ENCODE results near the gene ATP4B. TPM values are rescaled to one million over a fixed set of nuclear protein-coding genes. Genes with fewer than 3 reads are reported as not detected.

ATP4B gene
- total and polyA plus RNA-seq, 2 experiments from 2014 or later: not detected

DNA sequence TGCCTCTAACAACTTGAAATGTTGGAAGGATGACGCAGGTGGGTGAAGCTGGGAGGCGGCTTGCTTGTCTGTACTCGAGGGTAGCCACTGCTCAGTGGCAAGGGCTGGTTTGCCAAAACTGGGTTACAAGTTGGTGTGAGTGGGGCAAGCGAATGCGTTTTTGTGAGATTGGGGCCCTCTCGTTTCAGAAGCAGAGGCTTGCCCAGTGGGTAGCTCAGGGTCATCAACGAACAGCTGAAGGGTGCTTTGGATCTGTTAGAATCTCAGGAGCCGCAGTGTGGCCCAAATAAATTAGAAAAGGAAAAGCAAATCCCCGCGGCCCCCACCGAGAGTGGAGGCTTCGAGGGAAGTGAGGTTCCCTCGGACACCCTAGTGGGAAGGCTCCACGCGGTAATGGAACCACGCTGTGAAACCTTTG is 7.3 kb downstream of the ATP4B start:
- WGBS, 2 experiments (ENCODE audit: low coverage in 1 of 2, low lambda C conversion rate in 2 of 2, missing lambda C conversion rate in 2 of 2): 94% methylated on average over 16 of the region's 16 CpGs
- Histone ChIP-seq H3K9ac (no peak overlapping the region), H3K9me3 (ENCODE audit: low read depth) (no peaks in the 10 kb centered on the region), H3K4me2 (ENCODE audit: unreplicated experiment) (no peak overlapping the region), H2AFZ (no peak overlapping the region), H4K20me1 (ENCODE audit: insufficient read depth) (no peaks in the 10 kb centered on the region), H3F3A (ENCODE audit: insufficient read depth) (no peaks in the 10 kb centered on the region), H3K79me2 (ENCODE audit: insufficient read depth) (no peaks in the 10 kb centered on the region), H3K4me3 (no peak overlapping the region), H3K4me1 (ENCODE audit: insufficient read depth) (no peaks in the 10 kb centered on the region), H3K27ac (no peak overlapping the region), H3K27me3 (replicated peaks; ENCODE audit: insufficient read depth) (no peaks in the 10 kb centered on the region), H3K9me2 (ENCODE audit: insufficient read depth) (no peaks in the 10 kb centered on the region), H3K36me3 (ENCODE audit: low read depth) (no peaks in the 10 kb centered on the region)
- no peak for DNase-seq
- no peak for TF ChIP-seq EZH2phosphoT487 (IDR thresholded peaks at IDR 0.05; ENCODE audit: insufficient read depth, low read depth)
- TF ChIP-seq EZH2 (IDR thresholded peaks at IDR 0.05; ENCODE audit: insufficient read depth, poor library complexity, severe bottlenecking): no peak
- in situ Hi-C loops (cut with MboI): no loop called here

DNA sequence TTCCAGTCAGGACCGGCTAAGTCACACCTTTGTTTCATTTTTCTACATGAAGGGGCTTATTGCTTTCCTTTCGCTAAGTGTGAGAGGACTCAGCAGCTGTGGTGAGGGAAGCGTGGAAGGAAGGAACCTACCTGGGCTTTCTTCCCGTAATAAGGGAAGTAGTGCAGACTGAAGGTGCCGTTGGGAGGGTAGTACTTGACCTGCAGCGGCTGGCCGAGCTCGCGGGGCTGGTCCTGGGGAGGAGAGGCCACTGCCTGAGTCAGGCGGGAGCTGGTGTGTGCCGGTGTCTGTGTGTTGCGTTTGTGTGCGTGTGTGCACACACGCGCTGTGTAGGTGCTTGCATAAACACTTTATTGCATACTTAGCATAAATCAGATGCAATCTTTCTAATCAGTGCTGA is 7.7 kb downstream of the ATP4B start:
- H3K27me3 ChIP-seq (replicated peaks; ENCODE audit: insufficient read depth): no peaks in the 10 kb centered on the region
- H3K79me2 ChIP-seq (ENCODE audit: insufficient read depth): no peaks in the 10 kb centered on the region
- in situ Hi-C loops (cut with MboI): no loop called here
- H3K36me3 ChIP-seq (ENCODE audit: low read depth): no peaks in the 10 kb centered on the region
- no peaks in the 10 kb centered on the region for H4K20me1 ChIP-seq (ENCODE audit: insufficient read depth)
- H3F3A ChIP-seq (ENCODE audit: insufficient read depth): no peaks in the 10 kb centered on the region
- H3K9me2 ChIP-seq (ENCODE audit: insufficient read depth): no peaks in the 10 kb centered on the region
- H3K9me3 ChIP-seq (ENCODE audit: low read depth): no peaks in the 10 kb centered on the region
- no peak overlapping the region for H3K4me2 ChIP-seq (ENCODE audit: unreplicated experiment)
- no peak for DNase-seq
- H3K4me3 ChIP-seq: no peak overlapping the region
- no peak overlapping the region for H2AFZ ChIP-seq
- H3K4me1 ChIP-seq (ENCODE audit: insufficient read depth): no peaks in the 10 kb centered on the region
- H3K9ac ChIP-seq: no peak overlapping the region
- 92 to 93% methylated on average over 15 of the region's 15 CpGs for WGBS, 2 experiments (ENCODE audit: low coverage in 1 of 2, low lambda C conversion rate in 2 of 2, missing lambda C conversion rate in 2 of 2)
- no peak overlapping the region for H3K27ac ChIP-seq
- no peak for TF ChIP-seq EZH2 (IDR thresholded peaks at IDR 0.05; ENCODE audit: insufficient read depth, poor library complexity, severe bottlenecking)
- TF ChIP-seq EZH2phosphoT487 (IDR thresholded peaks at IDR 0.05; ENCODE audit: insufficient read depth, low read depth): no peak

DNA sequence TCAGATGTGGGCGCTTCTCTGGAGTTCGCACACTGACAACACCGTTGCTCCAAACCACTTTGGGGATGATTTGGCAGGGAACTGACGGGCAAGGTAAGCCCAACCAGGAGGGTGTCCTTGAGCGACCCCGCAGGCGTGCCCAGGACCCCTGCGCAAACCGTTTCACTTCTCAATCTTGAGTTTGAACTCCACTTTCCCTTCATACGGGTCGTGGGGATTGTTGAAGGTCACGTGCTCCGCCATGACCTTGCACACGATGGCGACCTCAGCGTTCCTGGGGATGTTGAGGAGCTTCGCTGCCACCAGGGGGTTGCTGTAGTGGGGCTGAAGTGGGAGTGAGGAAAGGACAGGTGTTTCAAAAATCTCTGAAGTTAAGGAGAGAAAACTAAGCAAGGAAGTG is 8.8 kb downstream of the ATP4B start:
- Histone ChIP-seq H3K36me3 (ENCODE audit: low read depth) (no peaks in the 10 kb centered on the region), H3K4me1 (ENCODE audit: insufficient read depth) (no peaks in the 10 kb centered on the region)
- 94 to 95% methylated on average over 17 of the region's 17 CpGs for WGBS, 2 experiments (ENCODE audit: low coverage in 1 of 2, low lambda C conversion rate in 2 of 2, missing lambda C conversion rate in 2 of 2)

DNA sequence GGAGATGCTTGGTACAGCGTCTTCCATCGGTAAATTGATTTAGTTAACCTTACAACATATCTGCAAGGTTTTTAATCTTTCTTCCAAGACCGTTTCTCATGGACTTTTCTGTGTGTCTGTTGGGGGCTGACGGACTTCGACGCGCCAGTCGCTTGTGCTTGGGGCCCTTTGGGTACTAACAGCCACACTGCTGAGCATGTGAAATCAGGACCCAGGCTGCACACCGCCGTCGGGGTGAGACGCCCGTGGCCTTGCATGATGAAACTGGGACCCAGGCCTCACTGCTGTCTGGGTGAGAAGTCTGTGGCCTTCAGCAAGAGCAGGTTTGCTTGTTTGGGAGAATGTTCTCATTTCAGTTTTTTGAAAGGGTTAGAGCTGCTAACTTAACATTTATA is 9.8 kb downstream of the ATP4B start:
- no peaks in the 10 kb centered on the region for H4K20me1 ChIP-seq (ENCODE audit: insufficient read depth)
- in situ Hi-C loops (cut with MboI): no loop called here
- no peaks in the 10 kb centered on the region for H3K9me3 ChIP-seq (ENCODE audit: low read depth)
- TF ChIP-seq EZH2 (IDR thresholded peaks at IDR 0.05; ENCODE audit: insufficient read depth, poor library complexity, severe bottlenecking): no peak
- TF ChIP-seq EZH2phosphoT487 (IDR thresholded peaks at IDR 0.05; ENCODE audit: insufficient read depth, low read depth): no peak
- H3K4me1 ChIP-seq (ENCODE audit: insufficient read depth): no peaks in the 10 kb centered on the region
- H3K4me2 ChIP-seq (ENCODE audit: unreplicated experiment): no peak overlapping the region
- no peak overlapping the region for H3K4me3 ChIP-seq
- H2AFZ ChIP-seq: no peak overlapping the region
- H3K36me3 ChIP-seq (ENCODE audit: low read depth): no peaks in the 10 kb centered on the region
- DNase-seq: no peak
- no peaks in the 10 kb centered on the region for H3K9me2 ChIP-seq (ENCODE audit: insufficient read depth)
- 87 to 89% methylated on average over 13 of the region's 13 CpGs for WGBS, 2 experiments (ENCODE audit: low coverage in 1 of 2, low lambda C conversion rate in 2 of 2, missing lambda C conversion rate in 2 of 2)
- H3K9ac ChIP-seq: no peak overlapping the region
- no peak overlapping the region for H3K27ac ChIP-seq
- H3F3A ChIP-seq (ENCODE audit: insufficient read depth): no peaks in the 10 kb centered on the region
- H3K79me2 ChIP-seq (ENCODE audit: insufficient read depth): no peaks in the 10 kb centered on the region
- H3K27me3 ChIP-seq (replicated peaks; ENCODE audit: insufficient read depth): no peaks in the 10 kb centered on the region

More for the DNA sequence above, 8.8 kb downstream of the ATP4B start:
- H3F3A ChIP-seq (ENCODE audit: insufficient read depth): no peaks in the 10 kb centered on the region
- no peaks in the 10 kb centered on the region for H3K9me3 ChIP-seq (ENCODE audit: low read depth)
- H3K79me2 ChIP-seq (ENCODE audit: insufficient read depth): no peaks in the 10 kb centered on the region
- no peaks in the 10 kb centered on the region for H3K27me3 ChIP-seq (replicated peaks; ENCODE audit: insufficient read depth)
- no peak overlapping the region for H3K9ac ChIP-seq
- H4K20me1 ChIP-seq (ENCODE audit: insufficient read depth): no peaks in the 10 kb centered on the region
- no peaks in the 10 kb centered on the region for H3K9me2 ChIP-seq (ENCODE audit: insufficient read depth)
- TF ChIP-seq EZH2 (IDR thresholded peaks at IDR 0.05; ENCODE audit: insufficient read depth, poor library complexity, severe bottlenecking): no peak
- no peak overlapping the region for H3K27ac ChIP-seq
- DNase-seq: no peak
- in situ Hi-C loops (cut with MboI): no loop called here
- H2AFZ ChIP-seq: no peak overlapping the region
- no peak overlapping the region for H3K4me3 ChIP-seq
- no peak overlapping the region for H3K4me2 ChIP-seq (ENCODE audit: unreplicated experiment)

All from GM23248 (cell line).